GM19043 (cell line): Measurements from ENCODE around the gene GALNT2.

Experiments
- ATAC-seq: cut with Tn5 transposase; IDR thresholded peaks from one replicate; pipeline ENCODE4 v1.9.1; 2021; ENCODE audit warnings: low read depth; ENCODE audit not compliant: unreplicated experiment

The GALNT2 gene

GRCh38 chr1:230050973-230051735 lies 15.9 kb upstream of the GALNT2 start:
- no peak for ATAC-seq

GRCh38 chr1:230052018-230052417 lies 15.0 kb upstream of the GALNT2 start:
- no peak for ATAC-seq

GRCh38 chr1:230052665-230053064 lies 14.4 kb upstream of the GALNT2 start:
- no peak for ATAC-seq

GRCh38 chr1:230054092-230054749 lies 12.8 kb upstream of the GALNT2 start:
- ATAC-seq, result no peak

- no peak for ATAC-seq
Measured at GRCh38 chr1:230056098-230056497, 10.9 kb upstream of the GALNT2 start.

- ATAC-seq, result no peak
Measured at GRCh38 chr1:230057100-230057499, 9.9 kb upstream of the GALNT2 start.

- no peak for ATAC-seq
Measured at GRCh38 chr1:230057681-230058565, 9.1 kb upstream of the GALNT2 start.

GRCh38 chr1:230058626-230059025 lies 8.4 kb upstream of the GALNT2 start:
- ATAC-seq, result no peak

- ATAC-seq, result no peak
Measured at GRCh38 chr1:230061801-230062200, 5.2 kb upstream of the GALNT2 start.

- no peak for ATAC-seq
Measured at GRCh38 chr1:230062521-230062920, 4.5 kb upstream of the GALNT2 start.

GRCh38 chr1:230064283-230064682 lies 2.8 kb upstream of the GALNT2 start:
- no peak for ATAC-seq

- no peak for ATAC-seq
Measured at GRCh38 chr1:230065161-230065560, 1.9 kb upstream of the GALNT2 start.

- ATAC-seq, result no peak
Measured at GRCh38 chr1:230065571-230065970, 1.5 kb upstream of the GALNT2 start.

GRCh38 chr1:230066031-230066430 lies 1.0 kb upstream of the GALNT2 start:
- no peak for ATAC-seq

- ATAC-seq, result peak; percentile 22
Measured at GRCh38 chr1:230067419-230067870, 407 bp downstream of the GALNT2 start.

- no peak for ATAC-seq
Measured at GRCh38 chr1:230067871-230068620, 1.0 kb downstream of the GALNT2 start.

GRCh38 chr1:230068621-230068873 lies 1.5 kb downstream of the GALNT2 start:
- no peak for ATAC-seq

GRCh38 chr1:230068952-230069684 lies 2.1 kb downstream of the GALNT2 start:
- ATAC-seq, result no peak

- ATAC-seq, result no peak
Measured at GRCh38 chr1:230069796-230070195, 2.8 kb downstream of the GALNT2 start.
